ENCODE data around the gene ZNF524. TPM values are rescaled to one million over a fixed set of nuclear protein-coding genes. Genes with fewer than 3 reads are reported as not detected.

Gene ZNF524
- total and polyA plus RNA-seq, 10 of the 15 experiments (the other 5 are each of a cell fraction or from before 2014, with no cell fraction given), result 0.47 to 18.6 (median 12.4) TPM; not detected in 1

DNA sequence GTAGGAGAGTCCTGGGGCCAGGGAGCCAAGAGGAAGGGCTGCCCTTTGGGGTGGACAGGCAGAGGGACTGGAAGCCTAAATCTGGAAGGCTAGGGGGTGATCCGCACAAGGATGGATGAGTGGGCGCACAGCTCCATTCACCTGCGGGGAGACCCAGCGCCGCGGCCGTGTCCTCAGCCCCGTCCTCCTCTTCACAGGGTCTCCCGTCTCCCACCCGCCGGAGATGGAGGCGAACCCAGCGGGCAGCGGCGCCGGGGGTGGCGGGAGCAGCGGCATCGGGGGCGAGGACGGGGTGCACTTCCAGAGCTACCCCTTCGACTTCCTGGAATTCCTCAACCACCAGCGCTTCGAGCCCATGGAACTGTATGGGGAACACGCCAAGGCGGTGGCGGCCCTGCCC lies 13.3 kb downstream of the ZNF524 start:
- intact Hi-C loops (cut with micrococcal nuclease; ENCODE audit: unreplicated experiment), result no loop called here
- Histone ChIP-seq H3K9ac (ENCODE audit: control insufficient read depth, insufficient read depth, low read length) (no peak overlapping the region), H2AFZ (ENCODE audit: control insufficient read depth, low read depth, low read length) (no peak overlapping the region), H4K20me1 (ENCODE audit: control insufficient read depth, insufficient read depth) (peaks cover 3% of the 10 kb centered on the region; the same call in 1 of the 2 replicates), H3K4me2 (ENCODE audit: control insufficient read depth, insufficient read depth) (no peak overlapping the region), H3K4me3 (no peak overlapping the region), H3K9me3 (replicated peaks; ENCODE audit: control insufficient read depth, insufficient read depth, low read length) (peaks cover 2% of the 10 kb centered on the region; the same call in 2 of the 3 replicates), H3K36me3 (ENCODE audit: control insufficient read depth in 2 of 2, insufficient read depth in 2 of 2, low read length in 1 of 2) (peaks cover 12 to 16% of the 10 kb centered on the region in 2 experiments), H3K27me3 (replicated peaks in 1 of 2; ENCODE audit: control insufficient read depth in 2 of 2, insufficient read depth in 2 of 2, low read length in 1 of 2) (no peaks in the 10 kb centered on the region), H3K79me2 (ENCODE audit: control insufficient read depth, insufficient read depth, low read length) (peaks cover 11% of the 10 kb centered on the region), H3K4me1 (ENCODE audit: control insufficient read depth, insufficient read depth, low read length) (peaks cover 4% of the 10 kb centered on the region), H3K27ac (ENCODE audit: control insufficient read depth, insufficient read depth) (no peak overlapping the region)
- ChIA-PET POLR2A (no interaction called here), SMC1A (ENCODE audit: uncharacterized antibody, unreplicated experiment) (no interaction called here), CTCF (no interaction called here), RAD21 (ENCODE audit: unreplicated experiment) (no interaction called here)
- WGBS (ENCODE audit: insufficient coverage, insufficient replicate concordance, low lambda C conversion rate, missing lambda C conversion rate), result 98% methylated on average over 13 of the region's 27 CpGs
- FAIRE-seq (no peak), ATAC-seq (no peak), DNase-seq (ENCODE audit: low read depth, low spot score) (no peak)
- in situ Hi-C loops (cut with MboI), result no loop called here
- BruUV-seq (replicated peaks), result no TSS peak
- no peak for TF ChIP-seq POLR2A (IDR thresholded peaks at IDR 0.05; ENCODE audit: low read depth, low read length)
- TF ChIP-seq, protein P1, sequence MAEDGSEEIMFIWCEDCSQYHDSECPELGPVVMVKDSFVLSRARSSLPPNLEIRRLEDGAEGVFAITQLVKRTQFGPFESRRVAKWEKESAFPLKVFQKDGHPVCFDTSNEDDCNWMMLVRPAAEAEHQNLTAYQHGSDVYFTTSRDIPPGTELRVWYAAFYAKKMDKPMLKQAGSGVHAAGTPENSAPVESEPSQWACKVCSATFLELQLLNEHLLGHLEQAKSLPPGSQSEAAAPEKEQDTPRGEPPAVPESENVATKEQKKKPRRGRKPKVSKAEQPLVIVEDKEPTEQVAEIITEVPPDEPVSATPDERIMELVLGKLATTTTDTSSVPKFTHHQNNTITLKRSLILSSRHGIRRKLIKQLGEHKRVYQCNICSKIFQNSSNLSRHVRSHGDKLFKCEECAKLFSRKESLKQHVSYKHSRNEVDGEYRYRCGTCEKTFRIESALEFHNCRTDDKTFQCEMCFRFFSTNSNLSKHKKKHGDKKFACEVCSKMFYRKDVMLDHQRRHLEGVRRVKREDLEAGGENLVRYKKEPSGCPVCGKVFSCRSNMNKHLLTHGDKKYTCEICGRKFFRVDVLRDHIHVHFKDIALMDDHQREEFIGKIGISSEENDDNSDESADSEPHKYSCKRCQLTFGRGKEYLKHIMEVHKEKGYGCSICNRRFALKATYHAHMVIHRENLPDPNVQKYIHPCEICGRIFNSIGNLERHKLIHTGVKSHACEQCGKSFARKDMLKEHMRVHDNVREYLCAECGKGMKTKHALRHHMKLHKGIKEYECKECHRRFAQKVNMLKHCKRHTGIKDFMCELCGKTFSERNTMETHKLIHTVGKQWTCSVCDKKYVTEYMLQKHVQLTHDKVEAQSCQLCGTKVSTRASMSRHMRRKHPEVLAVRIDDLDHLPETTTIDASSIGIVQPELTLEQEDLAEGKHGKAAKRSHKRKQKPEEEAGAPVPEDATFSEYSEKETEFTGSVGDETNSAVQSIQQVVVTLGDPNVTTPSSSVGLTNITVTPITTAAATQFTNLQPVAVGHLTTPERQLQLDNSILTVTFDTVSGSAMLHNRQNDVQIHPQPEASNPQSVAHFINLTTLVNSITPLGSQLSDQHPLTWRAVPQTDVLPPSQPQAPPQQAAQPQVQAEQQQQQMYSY (CRISPR knock-in tag; IDR thresholded peaks at IDR 0.05), result no peak
- no peak for TF ChIP-seq GATAD2B (conservative IDR thresholded peaks at IDR 0.05; ENCODE audit: low read depth)
- no peak for TF ChIP-seq FOXK2 (IDR thresholded peaks at IDR 0.05)
- TF ChIP-seq PAX8 (IDR thresholded peaks at IDR 0.05), result no peak
- TF ChIP-seq CEBPZ (IDR thresholded peaks at IDR 0.05; ENCODE audit: low read depth, low read length), result no peak
- no peak for TF ChIP-seq STAT1 (conservative IDR thresholded peaks at IDR 0.05)
- no peak for TF ChIP-seq CBFB (IDR thresholded peaks at IDR 0.05; ENCODE audit: low read depth)
- no peak for TF ChIP-seq RB1 (IDR thresholded peaks at IDR 0.05; ENCODE audit: borderline replicate concordance)
- no peak for TF ChIP-seq SMC3 (IDR thresholded peaks at IDR 0.05; ENCODE audit: borderline replicate concordance, low read length)
- no peak for TF ChIP-seq MYC (IDR thresholded peaks at IDR 0.05; ENCODE audit: insufficient read depth, insufficient read length, insufficient replicate concordance, low read length, severe bottlenecking)

Data from GM12878 (cell line).